NCI-H748 (cell line): ENCODE results near the gene CCM2.
"Not testable (repeated sequence)": the region's sequence is repeated elsewhere in the genome, so short reads cannot be mapped to it uniquely, and the experiment has no call there.

Source experiments
- DNase-seq: peaks from one replicate; lab custom pipeline; 2025; ENCODE audit not compliant: unreplicated experiment; lab: John Stamatoyannopoulos, UW

Gene CCM2

DNA sequence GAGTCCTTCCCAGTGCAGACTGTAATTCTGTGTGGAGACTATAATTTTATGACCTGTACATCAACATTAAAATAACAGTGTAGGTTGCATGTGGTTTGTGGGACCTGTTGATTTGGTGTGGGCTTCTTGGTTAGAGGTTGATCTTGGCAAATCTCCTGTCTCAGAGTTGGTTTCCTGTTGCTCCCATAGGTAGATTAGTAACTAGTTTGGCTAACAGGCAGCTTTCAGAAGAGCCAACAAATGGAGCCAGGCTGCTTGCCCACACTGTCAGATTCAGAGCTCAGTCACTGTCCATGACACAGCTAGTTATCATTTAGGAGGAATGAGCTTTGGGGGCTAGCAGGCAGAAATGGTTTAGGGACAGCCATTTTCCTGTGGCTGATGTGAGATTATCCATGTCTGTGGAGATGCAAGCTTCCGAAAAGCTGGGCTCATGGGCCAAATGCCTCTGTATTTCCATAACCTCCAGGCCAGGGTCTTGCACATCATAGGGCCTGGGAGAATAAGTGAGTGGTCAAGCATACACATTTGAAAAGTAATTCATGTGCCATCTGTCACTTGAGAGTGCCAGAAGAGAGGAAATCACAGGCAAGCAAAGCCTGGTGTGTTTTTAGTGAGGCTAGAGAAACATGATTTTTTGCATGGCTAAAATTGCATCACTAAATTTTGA, 33.4 kb downstream of the CCM2 start:
- DNase-seq: no peak

- DNase-seq: no peak
Observed at GRCh38 chr7:45033931-45034290, 33.9 kb downstream of the CCM2 start.

DNA sequence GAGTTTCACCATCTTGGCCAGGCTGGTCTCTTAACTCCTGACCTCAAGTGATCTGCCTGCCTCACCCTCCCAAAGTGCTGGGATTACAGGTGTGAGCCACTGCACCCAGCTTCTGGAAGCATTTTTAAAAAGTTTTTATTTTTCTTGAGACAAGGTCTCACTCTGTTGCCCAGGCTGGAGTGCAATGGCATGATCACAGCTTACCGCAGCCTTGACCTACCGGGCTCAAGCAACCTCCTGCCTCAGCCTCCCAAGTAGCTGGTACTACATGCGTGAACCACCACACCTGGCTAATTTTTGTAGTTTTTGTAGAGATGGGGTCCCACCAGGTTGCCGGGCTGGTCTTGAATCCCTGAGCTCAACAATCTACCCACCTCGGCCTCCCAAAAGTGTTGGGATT, 34.7 kb downstream of the CCM2 start:
- not testable (repeated sequence) for DNase-seq

DNA sequence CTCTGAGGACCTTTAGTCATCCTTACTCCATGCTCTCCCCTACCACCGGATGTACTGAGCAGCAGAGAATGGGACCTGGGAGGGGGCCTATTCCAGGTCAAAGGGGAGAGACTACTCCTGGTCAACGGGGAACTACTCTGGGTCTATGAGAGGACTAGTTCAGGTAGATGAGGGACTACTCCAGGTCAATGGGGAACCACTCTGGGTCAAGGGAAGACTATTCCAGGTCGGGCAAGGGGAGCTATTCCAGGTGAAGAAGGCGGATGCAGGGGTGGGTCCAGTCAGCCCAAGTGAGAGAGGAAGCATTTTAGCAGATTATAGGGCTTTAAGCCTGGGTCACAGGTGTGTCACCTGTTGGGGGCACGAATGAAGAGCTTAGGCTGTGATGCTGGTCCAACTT, 35.4 kb downstream of the CCM2 start:
- no peak for DNase-seq

DNA sequence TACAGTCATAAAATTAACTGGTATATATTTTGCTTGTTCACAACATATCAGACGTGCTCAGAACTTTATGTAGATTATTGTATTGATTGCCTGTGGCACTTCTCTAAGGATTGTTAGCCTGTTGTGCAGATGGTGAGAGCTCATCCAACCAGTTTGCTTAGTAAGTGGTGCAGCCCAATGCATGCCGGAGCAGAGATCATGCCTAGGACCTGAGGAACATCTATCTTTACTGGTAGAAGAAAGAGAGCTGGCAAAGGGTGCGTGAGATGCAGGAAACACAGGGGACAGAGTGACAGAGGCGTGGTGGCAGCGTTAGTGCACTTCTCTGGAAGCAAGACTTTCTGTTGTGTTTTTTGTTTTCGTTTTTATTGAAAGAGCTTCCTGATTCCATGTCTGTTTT, 35.9 kb downstream of the CCM2 start:
- peak; percentile 36 for DNase-seq

GRCh38 chr7:45036317-45036716, 36.3 kb downstream of the CCM2 start:
- DNase-seq: peak; percentile 48

GRCh38 chr7:45036796-45037195, 36.8 kb downstream of the CCM2 start:
- no peak for DNase-seq

GRCh38 chr7:45037876-45038275, 37.9 kb downstream of the CCM2 start:
- no peak for DNase-seq

- DNase-seq: no peak
Observed at GRCh38 chr7:45039106-45039505, 39.1 kb downstream of the CCM2 start.

GRCh38 chr7:45044338-45044737, 44.3 kb downstream of the CCM2 start:
- no peak for DNase-seq

DNA sequence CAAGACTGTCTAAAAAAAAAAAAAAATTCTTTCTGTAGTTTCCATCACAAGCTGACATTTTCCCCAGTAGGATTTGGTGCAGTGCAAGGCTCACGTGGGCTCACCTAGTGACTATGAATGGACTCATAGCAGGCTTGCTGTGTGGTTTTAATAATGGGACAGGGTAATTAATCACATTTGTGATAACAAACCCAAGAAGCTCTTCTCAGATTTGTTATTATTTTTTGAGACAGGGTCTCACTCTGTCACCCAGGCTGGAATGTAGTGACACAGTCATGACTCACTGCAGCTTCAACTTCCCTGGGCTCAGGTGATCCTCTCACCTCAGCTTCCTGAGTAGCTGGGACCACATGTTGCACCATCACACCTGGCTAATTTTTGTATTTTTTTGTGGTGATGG, 48.7 kb downstream of the CCM2 start:
- no peak for DNase-seq

- no peak for DNase-seq
Observed at GRCh38 chr7:45050198-45050597, 50.2 kb downstream of the CCM2 start.

GRCh38 chr7:45052011-45052410, 52.0 kb downstream of the CCM2 start:
- DNase-seq: no peak

- no peak for DNase-seq
Observed at GRCh38 chr7:45053401-45053800, 53.4 kb downstream of the CCM2 start.

- DNase-seq: no peak
Observed at GRCh38 chr7:45053941-45054340, 53.9 kb downstream of the CCM2 start.

DNA sequence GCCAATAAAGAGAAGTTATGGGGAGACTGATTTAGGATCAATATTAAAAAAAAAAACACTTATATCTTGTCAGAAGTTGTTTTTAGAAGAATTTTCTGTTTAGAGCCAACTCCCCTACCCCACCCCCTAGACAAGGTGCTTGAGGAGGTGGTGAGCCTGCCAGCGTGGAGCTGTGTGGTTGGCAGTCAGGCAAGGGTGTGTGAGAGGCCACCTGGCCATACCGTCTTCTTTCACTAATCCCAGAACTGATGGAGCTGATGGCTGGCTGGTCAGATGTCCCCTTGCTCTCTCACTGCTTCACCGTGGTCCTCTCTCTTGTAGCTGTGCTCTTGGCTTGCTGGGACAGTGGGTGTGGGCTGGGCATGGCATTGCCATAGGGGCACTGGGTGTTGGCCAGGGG, 54.4 kb downstream of the CCM2 start:
- no peak for DNase-seq

DNA sequence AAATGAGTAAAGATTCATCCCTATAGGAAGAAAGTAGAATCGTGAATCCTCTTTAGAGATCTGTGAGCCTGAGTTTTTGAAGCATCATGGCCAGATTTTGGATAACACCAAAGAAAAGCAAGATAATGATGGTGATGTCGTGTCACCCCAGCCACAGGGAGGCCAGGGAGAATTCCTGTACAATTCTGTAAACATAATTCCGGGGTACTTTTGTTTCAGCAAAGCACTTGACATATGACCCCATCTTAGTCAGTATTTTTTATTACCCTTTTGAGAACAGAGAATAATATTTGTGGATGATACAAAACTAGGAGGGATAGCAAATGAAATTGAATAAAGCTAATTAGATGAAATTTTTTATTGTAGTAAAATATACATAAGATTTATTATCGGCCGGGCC, 55.0 kb downstream of the CCM2 start:
- DNase-seq: no peak

DNA sequence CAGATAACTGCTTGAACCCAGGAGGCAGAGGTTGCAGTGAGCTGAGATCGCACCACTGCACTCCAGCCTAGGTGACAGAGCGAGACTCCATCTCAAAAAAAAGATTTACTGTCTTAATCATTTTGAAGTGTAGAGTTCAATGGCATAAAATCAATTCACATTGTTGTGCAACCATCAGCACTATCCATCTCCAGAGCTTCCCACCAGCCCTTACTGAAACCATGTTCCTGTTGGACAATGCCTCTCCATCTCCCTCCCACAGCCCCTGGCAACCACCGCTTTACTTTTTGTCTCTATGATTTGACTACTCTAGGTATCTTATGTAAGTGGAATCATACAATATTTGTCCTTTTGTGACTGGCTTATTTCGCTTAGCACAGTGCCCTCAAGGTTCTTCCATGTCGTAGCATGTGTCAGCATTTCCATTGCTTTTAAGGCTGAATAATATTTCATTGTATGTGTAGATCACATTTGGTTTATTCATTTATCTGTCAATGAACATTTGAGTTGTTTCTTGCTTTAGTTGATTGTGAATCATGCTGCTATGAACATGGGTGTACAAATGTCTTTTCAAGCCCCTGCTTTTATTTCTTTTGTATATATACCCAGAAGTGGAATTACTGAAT, 55.7 kb downstream of the CCM2 start:
- DNase-seq: no peak

DNA sequence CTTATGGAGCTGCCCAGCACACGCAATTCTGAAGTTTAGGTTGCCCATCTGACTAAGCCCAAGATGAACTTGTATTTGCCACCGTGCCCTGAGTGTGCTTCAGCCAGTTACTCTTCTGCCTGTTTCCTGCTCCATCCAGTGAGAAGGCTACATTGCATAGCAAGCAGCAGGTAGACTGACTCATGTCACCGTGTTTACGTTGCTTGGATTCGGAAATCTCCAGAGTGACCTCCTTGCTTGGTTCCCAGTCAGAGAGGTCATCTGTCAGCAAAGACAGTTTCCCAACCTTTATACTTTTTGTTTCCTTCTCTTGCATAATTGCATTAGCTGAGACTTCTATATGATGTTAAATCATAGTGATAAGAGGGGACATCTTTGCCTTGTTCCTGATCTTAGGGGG, 57.9 kb downstream of the CCM2 start:
- DNase-seq: no peak

DNA sequence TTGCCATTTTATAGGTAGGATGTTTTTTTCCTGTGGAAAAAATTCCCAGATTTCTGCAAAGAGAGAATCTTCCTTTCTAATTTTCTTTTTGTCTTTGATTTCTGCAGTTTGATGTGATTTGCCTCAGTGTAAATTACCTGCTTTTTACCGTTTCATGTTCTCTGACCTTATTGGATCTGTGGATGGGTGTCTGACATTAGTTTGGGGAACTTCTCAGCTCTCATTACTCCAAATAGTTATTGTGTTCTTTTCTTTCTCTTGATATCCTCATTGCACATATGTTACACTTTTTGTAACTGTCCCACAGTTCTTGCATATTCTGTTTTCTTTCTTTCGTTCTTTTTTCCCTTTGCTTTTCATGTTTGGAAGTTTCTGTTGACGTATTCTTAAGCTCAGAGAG, 60.3 kb downstream of the CCM2 start:
- DNase-seq: no peak

DNA sequence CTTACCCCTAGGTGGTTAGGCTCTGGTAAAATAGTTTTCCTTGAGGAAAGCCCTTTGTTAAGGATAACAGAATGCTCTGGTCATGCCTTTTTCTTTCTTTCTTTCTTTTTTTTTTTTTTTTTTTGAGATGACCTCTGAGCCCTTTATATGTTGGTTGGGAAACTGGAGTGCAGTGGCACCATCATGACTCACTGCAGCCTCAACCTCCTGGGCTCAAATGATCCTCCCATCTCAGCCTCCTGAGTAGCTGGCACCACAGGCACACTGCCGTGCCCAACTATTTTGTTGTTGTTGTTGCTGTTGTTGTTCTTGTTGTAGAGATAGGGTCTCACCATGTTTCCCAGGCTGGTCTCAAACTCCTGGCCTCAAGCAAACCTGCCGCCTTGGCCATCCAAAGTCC, 61.4 kb downstream of the CCM2 start:
- no peak for DNase-seq

- DNase-seq: no peak
Observed at GRCh38 chr7:45061806-45062425, 61.9 kb downstream of the CCM2 start.
